Ishikawa (cell line): ENCODE data around the gene C4A.

Source experiments
- EGR1 ChIP-seq: IDR thresholded peaks from 2 replicates; pipeline ENCODE4 v1.6.1; 2012
- FOXM1 ChIP-seq: IDR thresholded peaks from 2 replicates; pipeline ENCODE4 v1.6.1; 2012; ENCODE audit warnings: low read depth, borderline replicate concordance
- MAX ChIP-seq: IDR thresholded peaks from 2 replicates; pipeline ENCODE4 v1.6.1; 2012
- RAD21 ChIP-seq: IDR thresholded peaks from 2 replicates; pipeline ENCODE4 v1.6.1; 2012; ENCODE audit warnings: low read depth
- REST ChIP-seq: IDR thresholded peaks from 2 replicates; pipeline ENCODE4 v1.6.1; 2012; ENCODE audit warnings: low read depth, mild to moderate bottlenecking
- TCF12 ChIP-seq: IDR thresholded peaks from 2 replicates; pipeline ENCODE4 v1.6.1; 2012; ENCODE audit warnings: low read depth
- USF1 ChIP-seq: IDR thresholded peaks from 2 replicates; pipeline ENCODE4 v1.6.1; 2012

- TF ChIP-seq REST, result no peak
- TF ChIP-seq TCF12, result no peak
- TF ChIP-seq FOXM1, result no peak
- TF ChIP-seq EGR1, result no peak
- no peak for TF ChIP-seq RAD21
- no peak for TF ChIP-seq MAX
- no peak for TF ChIP-seq USF1
Measured at GRCh38 chr6:31945507-31946369, 36.1 kb upstream of the C4A start, which contains the start of gene CFB.
